Hematopoietic multipotent progenitor cell (in vitro differentiated cells): ENCODE results near the gene CDK5RAP2. TPM values are rescaled to one million over a fixed set of nuclear protein-coding genes. Genes with fewer than 3 reads are reported as not detected.

Experiments used
- DNase-seq, 3 donors: peaks; one replicate each; pipeline ENCODE4 v3.0.0-alpha.2; 2011 to 2015; ENCODE audit warnings: low read depth in 2 of 3, low spot score in 2 of 3
- total RNA-seq: library from RNA; depleted of rRNA; stranded (reverse); fragments of >200 nt; gene quantifications from one replicate; pipeline ENCODE4 v1.2.3, GENCODE V29; 2012

Gene CDK5RAP2
- total RNA-seq, 1 donor = 25.0 TPM

GRCh38 chr9:120412425-120412951, 167.5 kb downstream of the CDK5RAP2 start:
- DNase-seq = no peak

- DNase-seq = no peak
Measured at GRCh38 chr9:120411862-120412424, 168.0 kb downstream of the CDK5RAP2 start.

GRCh38 chr9:120410925-120411501, 169.0 kb downstream of the CDK5RAP2 start:
- DNase-seq = no peak

- no peak for DNase-seq
Measured at GRCh38 chr9:120408680-120409258, 171.2 kb downstream of the CDK5RAP2 start.

GRCh38 chr9:120405860-120406259, 174.1 kb downstream of the CDK5RAP2 start:
- DNase-seq = no peak

- DNase-seq = no peak
Measured at GRCh38 chr9:120405134-120405533, 174.8 kb downstream of the CDK5RAP2 start.

GRCh38 chr9:120403543-120403856, 176.5 kb downstream of the CDK5RAP2 start:
- DNase-seq = no peak

- DNase-seq = no peak
Measured at GRCh38 chr9:120402741-120403542, 177.0 kb downstream of the CDK5RAP2 start.

GRCh38 chr9:120399940-120400339, 180.0 kb downstream of the CDK5RAP2 start:
- no peak for DNase-seq

- no peak for DNase-seq
Measured at GRCh38 chr9:120398286-120398685, 181.7 kb downstream of the CDK5RAP2 start.

GRCh38 chr9:120397453-120397852, 182.5 kb downstream of the CDK5RAP2 start:
- no peak for DNase-seq

GRCh38 chr9:120396931-120397330, 183.0 kb downstream of the CDK5RAP2 start:
- DNase-seq = no peak

- DNase-seq = no peak
Measured at GRCh38 chr9:120396418-120396817, 183.5 kb downstream of the CDK5RAP2 start.

- DNase-seq = no peak
Measured at GRCh38 chr9:120395376-120395775, 184.6 kb downstream of the CDK5RAP2 start.

GRCh38 chr9:120394058-120394669, 185.8 kb downstream of the CDK5RAP2 start:
- no peak for DNase-seq

- DNase-seq = no peak
Measured at GRCh38 chr9:120393386-120394057, 186.4 kb downstream of the CDK5RAP2 start.

GRCh38 chr9:120392711-120393110, 187.3 kb downstream of the CDK5RAP2 start:
- DNase-seq = no peak

- no peak for DNase-seq
Measured at GRCh38 chr9:120392245-120392644, 187.7 kb downstream of the CDK5RAP2 start.

GRCh38 chr9:120391691-120392090, 188.3 kb downstream of the CDK5RAP2 start:
- DNase-seq = no peak

- no peak for DNase-seq
Measured at GRCh38 chr9:120390637-120391190, 189.3 kb downstream of the CDK5RAP2 start.
